Right ventricle myocardium inferior (tissue), 1 donor: ENCODE results near the gene PIP4K2A. TPM values are rescaled to one million over a fixed set of nuclear protein-coding genes. Genes with fewer than 3 reads are reported as not detected.
A peak's percentile ranks its signal among the peaks of the same experiment; 100 is the strongest.

ENCODE experiments used
- ATAC-seq: fragments of 200-7000 bp; cut with Tn5 transposase; one replicate; pipeline ENCODE4 v1.9.1; 2020; ENCODE audit warnings: mild to moderate bottlenecking, moderate library complexity
- DNase-seq: peaks from one replicate; pipeline ENCODE4 v3.0.0; 2021; ENCODE audit errors: missing footprints
- intact Hi-C: fragments of 100-400 bp; cut with DNase I; formaldehyde crosslinking; loops from one replicate; pipeline ENCODE4 v1.11.0; 2022
- total RNA-seq: library from RNA; stranded (reverse); fragmentation: NEBNext Ultra II Directional; extraction: Animal tissue kit (Norgen Biotek cat#: 25700); gene quantifications from one replicate; pipeline ENCODE4 v1.2.1, GENCODE V29; 2021
- donor health status: DM: no; HTN: yes; CAD: no; lungs with severe emphysema.

The PIP4K2A gene
- total RNA-seq, 1 donor from 2014 or later = 14.0 TPM

GRCh38 chr10:22556774-22557173 is 157.6 kb downstream of the PIP4K2A start:
- intact Hi-C loops = loop anchor here (10.0 kb wide), 2 partner anchors 232 to 302 kb away; partner anchors contain the start of gene BMI1
- no peak for DNase-seq
- ATAC-seq = no peak

- peak; percentile 95 for ATAC-seq
- peak; percentile 86 for DNase-seq
- intact Hi-C loops = loop anchor here (5.0 to 10.0 kb wide), 3 partner anchors 117 to 300 kb away; partner anchors contain the start of gene BMI1
Observed at GRCh38 chr10:22554461-22555182, 159.8 kb downstream of the PIP4K2A start.

- DNase-seq = no peak
- intact Hi-C loops = loop anchor here (5.0 to 10.0 kb wide), 3 partner anchors 116 to 299 kb away; partner anchors contain the start of gene BMI1
- no peak for ATAC-seq
Observed at GRCh38 chr10:22553452-22553995, 160.9 kb downstream of the PIP4K2A start.

GRCh38 chr10:22552888-22553378 is 161.4 kb downstream of the PIP4K2A start:
- intact Hi-C loops = loop anchor here (5.0 to 10.0 kb wide), 3 partner anchors 116 to 298 kb away; partner anchors contain the start of gene BMI1
- DNase-seq = no peak
- no peak for ATAC-seq

- ATAC-seq = no peak
- DNase-seq = no peak
- intact Hi-C loops = loop anchor here (5.0 to 10.0 kb wide), 3 partner anchors 115 to 297 kb away; partner anchors contain the start of gene BMI1
Observed at GRCh38 chr10:22551681-22552365, 162.6 kb downstream of the PIP4K2A start.

- DNase-seq (no peak), ATAC-seq (no peak)
- intact Hi-C loops = loop anchor here (5.0 to 10.0 kb wide), 3 partner anchors 113 to 296 kb away; partner anchors contain the start of gene BMI1
Observed at GRCh38 chr10:22550732-22551131, 163.6 kb downstream of the PIP4K2A start.

- ATAC-seq (no peak), DNase-seq (no peak)
- intact Hi-C loops = no loop called here
Observed at GRCh38 chr10:22548344-22548743, 166.0 kb downstream of the PIP4K2A start.

GRCh38 chr10:22545643-22546042 is 168.7 kb downstream of the PIP4K2A start:
- intact Hi-C loops = no loop called here
- ATAC-seq (no peak), DNase-seq (no peak)

- DNase-seq (no peak), ATAC-seq (no peak)
- intact Hi-C loops = no loop called here
Observed at GRCh38 chr10:22544325-22545068, 169.9 kb downstream of the PIP4K2A start.

- intact Hi-C loops = no loop called here
- DNase-seq (no peak), ATAC-seq (peak; percentile 70)
Observed at GRCh38 chr10:22542773-22543172, 171.6 kb downstream of the PIP4K2A start.

- intact Hi-C loops = no loop called here
Observed at GRCh38 chr10:22541900-22542299, 172.5 kb downstream of the PIP4K2A start.

GRCh38 chr10:22539579-22540298 is 174.6 kb downstream of the PIP4K2A start:
- ATAC-seq = no peak
- no peak for DNase-seq
- intact Hi-C loops = no loop called here

More at GRCh38 chr10:22541900-22542299, 172.5 kb downstream of the PIP4K2A start:
- DNase-seq (no peak), ATAC-seq (no peak)

GRCh38 chr10:22537810-22538209 is 176.6 kb downstream of the PIP4K2A start:
- no peak for DNase-seq
- intact Hi-C loops = no loop called here
- peak; percentile 75 for ATAC-seq

GRCh38 chr10:22536620-22537019 is 177.8 kb downstream of the PIP4K2A start:
- no peak for ATAC-seq
- no peak for DNase-seq

GRCh38 chr10:22534849-22535604 is 179.4 kb downstream of the PIP4K2A start:
- ATAC-seq (no peak), DNase-seq (no peak)
- intact Hi-C loops = no loop called here

More at GRCh38 chr10:22536620-22537019, 177.8 kb downstream of the PIP4K2A start:
- intact Hi-C loops = no loop called here

- intact Hi-C loops = no loop called here
- no peak for DNase-seq
- ATAC-seq = no peak
Observed at GRCh38 chr10:22531441-22531840, 182.9 kb downstream of the PIP4K2A start.

GRCh38 chr10:22531008-22531407 is 183.4 kb downstream of the PIP4K2A start:
- ATAC-seq (no peak), DNase-seq (no peak)
- intact Hi-C loops = no loop called here
